ENCODE data around the gene ROBO1.

ROBO1 gene

DNA sequence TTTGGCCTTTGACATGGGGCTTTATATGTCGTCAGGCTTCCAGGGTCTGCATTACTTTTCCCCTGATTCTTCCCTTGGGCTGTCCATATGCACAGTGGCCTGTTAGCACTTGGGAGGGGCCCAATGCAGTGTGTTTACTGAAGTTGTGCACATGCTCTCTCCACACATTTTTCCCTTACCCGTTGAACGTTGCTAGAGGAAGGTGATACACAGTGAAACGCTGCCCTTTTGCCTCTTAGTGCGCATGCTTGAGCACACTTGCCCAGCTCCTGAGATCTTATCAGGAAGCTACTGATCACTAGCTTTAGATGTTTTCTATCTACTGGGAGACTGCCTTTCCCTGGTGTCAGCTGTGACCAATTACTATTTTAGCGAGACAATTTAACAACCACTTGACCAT is 1198.0 kb downstream of the ROBO1 start:
- no peak for DNase-seq (ENCODE audit: low read depth)
- no peak overlapping the region for H3K4me3 ChIP-seq (ENCODE audit: control insufficient read depth, low read depth, low read length)
- TF ChIP-seq, protein P1, sequence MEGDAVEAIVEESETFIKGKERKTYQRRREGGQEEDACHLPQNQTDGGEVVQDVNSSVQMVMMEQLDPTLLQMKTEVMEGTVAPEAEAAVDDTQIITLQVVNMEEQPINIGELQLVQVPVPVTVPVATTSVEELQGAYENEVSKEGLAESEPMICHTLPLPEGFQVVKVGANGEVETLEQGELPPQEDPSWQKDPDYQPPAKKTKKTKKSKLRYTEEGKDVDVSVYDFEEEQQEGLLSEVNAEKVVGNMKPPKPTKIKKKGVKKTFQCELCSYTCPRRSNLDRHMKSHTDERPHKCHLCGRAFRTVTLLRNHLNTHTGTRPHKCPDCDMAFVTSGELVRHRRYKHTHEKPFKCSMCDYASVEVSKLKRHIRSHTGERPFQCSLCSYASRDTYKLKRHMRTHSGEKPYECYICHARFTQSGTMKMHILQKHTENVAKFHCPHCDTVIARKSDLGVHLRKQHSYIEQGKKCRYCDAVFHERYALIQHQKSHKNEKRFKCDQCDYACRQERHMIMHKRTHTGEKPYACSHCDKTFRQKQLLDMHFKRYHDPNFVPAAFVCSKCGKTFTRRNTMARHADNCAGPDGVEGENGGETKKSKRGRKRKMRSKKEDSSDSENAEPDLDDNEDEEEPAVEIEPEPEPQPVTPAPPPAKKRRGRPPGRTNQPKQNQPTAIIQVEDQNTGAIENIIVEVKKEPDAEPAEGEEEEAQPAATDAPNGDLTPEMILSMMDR (IDR thresholded peaks at IDR 0.05; ENCODE audit: control insufficient read depth, insufficient read depth, low read depth, low read length, missing control alignments): no peak

DNA sequence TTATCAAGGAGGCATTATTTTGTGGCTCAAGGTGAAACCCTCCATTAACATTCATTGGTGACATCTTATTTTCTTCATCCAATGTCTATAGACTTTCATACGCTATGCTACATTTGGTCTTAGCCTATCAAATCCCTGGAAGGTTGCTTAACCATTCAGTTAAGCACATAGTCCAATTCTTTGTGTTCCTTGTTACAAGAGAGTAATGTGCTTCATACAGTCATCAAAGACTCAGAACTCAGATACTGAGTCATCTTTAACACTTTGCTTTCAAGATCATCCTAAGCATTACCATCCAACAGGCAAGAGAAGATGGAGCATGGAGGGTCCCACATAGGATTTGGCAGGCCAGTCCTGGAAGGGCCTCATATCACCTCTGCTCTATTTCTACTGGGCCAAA is 1202.1 kb downstream of the ROBO1 start:
- H3K4me3 ChIP-seq (ENCODE audit: control insufficient read depth, low read depth, low read length): no peak overlapping the region
- TF ChIP-seq, protein P1 (IDR thresholded peaks at IDR 0.05; ENCODE audit: control insufficient read depth, insufficient read depth, low read depth, low read length, missing control alignments): no peak
- DNase-seq (ENCODE audit: low read depth): no peak

DNA sequence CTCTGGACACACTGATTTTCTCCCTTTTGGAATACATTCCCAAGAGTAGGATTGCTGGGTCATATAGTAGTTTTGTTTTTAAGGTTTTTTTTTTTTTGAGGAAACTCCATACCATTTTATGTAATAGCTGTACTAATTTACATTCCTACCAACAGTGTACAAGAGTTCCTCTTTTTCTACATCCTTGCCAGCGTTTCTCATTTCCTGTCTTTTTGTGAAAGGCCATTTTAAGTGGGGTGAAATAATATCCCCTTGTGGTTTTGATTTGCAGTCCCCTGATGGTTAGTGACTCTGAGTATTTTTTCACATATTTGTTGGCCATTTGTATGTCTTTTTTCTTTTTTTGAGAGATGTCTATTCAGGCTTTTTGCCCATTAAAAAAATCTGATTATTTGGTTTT is 1205.5 kb downstream of the ROBO1 start:
- TF ChIP-seq, protein P1 (IDR thresholded peaks at IDR 0.05; ENCODE audit: control insufficient read depth, insufficient read depth, low read depth, low read length, missing control alignments): no peak
- no peak for DNase-seq (ENCODE audit: low read depth)

More for the DNA sequence above, 1205.5 kb downstream of the ROBO1 start:
- H3K4me3 ChIP-seq (ENCODE audit: control insufficient read depth, low read depth, low read length): no peak overlapping the region
